UCSD-AML1 (cell line): Measurements from ENCODE around the gene SKIC3.

Source experiments
- DNase-seq: peaks from one replicate; lab custom pipeline; 2025; ENCODE audit not compliant: unreplicated experiment; lab: John Stamatoyannopoulos, UW

The SKIC3 gene

DNA sequence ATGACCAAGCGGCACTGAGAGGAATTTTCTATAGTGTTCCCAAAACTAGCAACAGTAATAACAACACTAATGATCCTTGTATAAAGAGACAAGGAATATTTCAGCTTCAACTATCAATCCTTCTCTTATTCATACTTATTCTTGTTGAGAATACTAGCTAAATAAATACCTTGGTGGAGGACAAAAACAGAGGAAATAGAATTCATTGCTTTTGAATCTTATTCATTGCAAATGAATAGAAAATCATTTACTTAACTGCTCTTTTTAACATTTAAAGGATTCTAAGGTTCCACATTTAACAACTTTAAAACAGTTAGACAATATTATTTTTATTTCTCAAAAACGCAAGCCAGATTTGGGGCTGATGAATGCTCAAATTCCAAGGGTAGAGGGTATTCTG is 22.4 kb downstream of the SKIC3 start:
- no peak for DNase-seq

GRCh38 chr5:95531491-95531890 is 23.3 kb downstream of the SKIC3 start:
- no peak for DNase-seq

DNA sequence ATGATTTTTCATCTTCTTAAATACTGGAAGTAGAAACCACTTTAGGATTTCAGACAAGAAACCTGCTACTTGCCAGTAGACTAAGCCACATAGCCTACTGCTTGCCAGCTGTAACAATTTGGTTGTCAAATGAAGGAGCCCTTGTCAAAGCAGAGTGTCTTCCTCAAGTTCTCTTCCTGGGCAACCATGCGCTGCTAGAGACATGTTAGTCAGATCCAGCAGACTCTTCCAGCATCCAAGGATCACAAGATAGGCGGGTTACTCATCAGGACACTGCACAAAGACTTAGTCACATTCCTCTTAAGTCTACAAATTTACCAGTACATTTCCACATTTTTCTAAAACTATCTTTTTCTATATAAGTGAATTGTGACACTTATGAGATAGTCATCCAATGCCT is 24.4 kb downstream of the SKIC3 start:
- DNase-seq: no peak

DNA sequence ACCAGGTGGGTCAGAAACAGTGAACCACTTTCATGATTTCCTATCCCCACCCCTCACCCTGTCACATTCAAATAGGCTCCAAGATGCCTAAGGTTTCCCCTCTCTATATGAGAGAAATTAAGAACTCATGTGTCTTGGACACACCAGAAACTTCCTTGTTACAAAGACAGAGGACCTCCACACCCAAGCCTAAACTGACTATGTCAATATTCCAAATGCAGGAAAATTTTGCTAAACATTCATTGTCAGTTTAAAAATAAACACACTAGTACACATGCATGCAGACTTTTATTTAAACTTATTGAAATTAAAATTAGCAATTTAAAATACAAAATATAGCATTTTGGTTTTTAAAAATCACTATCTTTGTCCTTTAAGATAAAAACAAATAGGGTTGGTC is 26.2 kb downstream of the SKIC3 start:
- no peak for DNase-seq

DNA sequence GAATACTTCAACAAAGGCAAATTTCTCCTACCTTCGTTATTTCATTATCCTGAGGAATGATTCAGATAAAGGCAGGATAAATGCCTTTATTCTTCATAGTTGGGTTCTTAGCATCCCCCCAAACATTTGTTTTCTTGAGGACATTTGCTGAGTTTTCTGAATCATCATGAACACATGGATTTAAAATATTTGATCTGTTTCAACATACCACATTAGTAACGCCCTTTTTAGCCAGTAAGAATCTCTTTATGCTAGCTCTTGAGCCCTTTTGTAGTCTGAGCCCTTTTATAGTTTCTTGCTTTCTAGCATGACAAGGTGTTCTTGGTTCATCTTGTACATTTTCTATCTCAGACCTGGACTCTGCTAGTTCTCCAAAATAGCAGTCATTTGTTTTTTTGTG is 27.9 kb downstream of the SKIC3 start:
- no peak for DNase-seq

DNA sequence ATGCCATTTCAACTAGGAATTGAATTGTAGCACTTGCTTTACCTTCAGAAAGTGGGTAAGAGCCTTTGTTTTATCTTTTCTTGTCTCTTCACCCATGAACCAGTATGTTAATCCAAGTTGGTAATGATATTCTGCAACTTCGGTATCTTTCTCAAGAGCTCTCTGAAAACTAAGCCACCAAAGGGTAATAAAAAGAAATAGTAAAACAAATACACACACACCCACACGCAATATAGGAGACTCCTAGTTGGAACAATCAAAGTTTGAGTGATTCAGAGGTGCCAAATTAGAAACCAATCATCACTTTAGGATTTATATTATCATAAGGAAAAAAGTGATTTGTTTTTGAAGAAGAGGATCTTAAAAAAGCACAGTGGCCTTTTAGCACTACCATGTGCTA is 30.4 kb downstream of the SKIC3 start:
- DNase-seq: no peak

GRCh38 chr5:95520206-95520605 is 34.6 kb downstream of the SKIC3 start:
- DNase-seq: no peak

- no peak for DNase-seq
Observed at GRCh38 chr5:95519681-95520080, 35.1 kb downstream of the SKIC3 start.

- DNase-seq: no peak
Observed at GRCh38 chr5:95519151-95519550, 35.6 kb downstream of the SKIC3 start.

DNA sequence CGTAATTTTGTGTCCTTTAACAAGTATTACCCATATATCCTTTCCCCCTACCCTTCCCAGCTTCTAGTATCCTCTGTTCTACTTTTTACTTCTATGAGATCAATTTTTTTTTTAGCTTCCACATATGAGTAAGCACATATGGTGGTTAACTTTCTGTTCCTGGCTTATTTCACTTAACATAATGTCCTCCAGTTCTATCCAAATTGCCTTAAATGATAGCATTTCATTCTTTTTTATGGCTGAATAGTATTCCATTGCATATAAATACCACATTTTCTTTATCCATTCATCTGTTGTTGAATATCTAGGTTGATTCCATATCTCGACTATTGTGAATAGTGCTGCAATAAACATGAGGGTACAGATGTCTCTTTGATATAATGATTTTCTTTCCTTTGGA is 36.4 kb downstream of the SKIC3 start:
- no peak for DNase-seq

DNA sequence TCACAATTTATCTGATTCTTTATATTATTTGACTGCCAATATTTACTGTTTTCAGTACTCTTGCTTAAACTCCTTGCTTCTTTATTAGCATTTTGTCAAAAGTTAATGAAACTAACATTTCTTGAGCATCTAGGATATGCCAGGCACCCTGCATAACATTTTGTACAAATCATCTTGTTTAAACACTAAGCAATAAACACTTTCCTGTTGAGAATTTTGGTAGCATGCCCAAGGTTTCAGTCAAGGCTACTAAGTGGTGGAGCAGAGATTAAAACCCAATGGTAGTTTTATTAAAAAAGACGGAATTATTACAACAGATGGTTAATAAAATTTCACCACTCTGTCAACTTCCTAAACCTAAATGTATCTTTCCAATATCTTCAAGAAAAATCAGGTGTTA is 43.2 kb downstream of the SKIC3 start:
- no peak for DNase-seq

DNA sequence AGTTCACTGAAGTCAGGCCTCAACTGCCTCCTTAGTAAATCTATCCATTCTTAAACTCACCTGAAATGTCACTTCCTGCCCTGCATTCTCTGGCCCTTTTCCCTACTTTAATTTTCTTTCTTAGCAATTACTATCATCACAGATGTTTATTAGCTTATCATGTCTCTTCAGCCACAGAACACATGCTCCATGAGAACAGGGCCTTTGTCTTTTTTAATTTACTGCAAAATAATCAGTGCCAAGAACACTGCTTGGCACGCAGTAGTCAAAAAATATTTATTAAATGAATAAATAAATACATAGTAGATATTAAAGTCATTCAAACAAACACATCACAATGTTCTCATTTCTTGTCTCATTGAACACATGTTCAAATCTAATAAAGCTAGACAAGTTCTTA is 46.2 kb downstream of the SKIC3 start:
- no peak for DNase-seq
